Esophagus squamous epithelium (tissue), 4 donors: ENCODE measurements around the gene MAN2C1.

ENCODE experiments used
- CTCF ChIP-seq, 6 experiments: fragments of 450-650 bp in 4 of 6; fragments of 200-600 bp in 2 of 6; sonication (generic) in 2 of 6; IDR thresholded peaks; one replicate each; pipeline ENCODE4 v1.5.1; 2016 to 2019; ENCODE audit warnings: antibody characterized with exemption in 6 of 6, mild to moderate bottlenecking in 4 of 6, moderate library complexity in 4 of 6
- POLR2A ChIP-seq, 4 donors: fragments of 450-650 bp; IDR thresholded peaks; one replicate each; pipeline ENCODE4 v1.6.1; 2017; ENCODE audit warnings: antibody characterized with exemption in 4 of 4, mild to moderate bottlenecking in 4 of 4, moderate library complexity in 3 of 4

DNA sequence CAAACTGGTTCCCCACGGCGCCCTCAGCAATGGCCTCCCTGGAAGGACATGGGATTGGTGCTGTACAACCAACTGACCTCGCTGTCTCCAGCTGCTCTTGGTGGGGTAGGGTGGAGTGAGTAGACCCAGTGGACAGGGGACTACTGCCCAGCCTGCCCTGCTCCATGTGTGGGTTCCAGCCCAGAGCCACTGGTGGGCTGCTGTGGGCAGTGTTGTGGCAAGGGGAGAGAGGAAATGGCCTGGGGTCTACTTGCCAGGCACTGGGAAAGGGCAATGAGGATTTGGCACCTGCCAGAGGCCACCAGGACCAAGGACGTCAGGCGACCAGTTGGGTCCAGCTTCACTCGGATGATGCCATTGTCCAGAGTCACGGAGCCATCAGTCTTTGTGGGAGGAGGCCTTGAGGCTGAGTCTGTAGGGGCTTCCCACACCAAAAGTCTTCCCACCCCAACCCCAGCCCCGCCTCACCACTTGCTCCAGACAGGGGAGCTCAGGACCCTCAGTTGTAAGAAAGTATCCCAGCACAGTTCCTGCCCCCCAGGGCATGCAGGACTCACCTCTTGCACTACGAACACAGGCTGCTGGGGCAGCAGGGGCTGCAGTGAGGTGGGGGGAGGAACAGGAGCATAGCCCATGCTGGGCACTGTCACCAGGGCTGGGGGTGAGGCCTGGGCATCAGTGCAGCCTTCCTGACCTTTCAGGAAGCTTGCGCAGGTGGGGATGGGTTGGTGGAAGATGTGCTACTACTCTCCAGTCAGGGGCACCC is 9.5 kb downstream of the MAN2C1 start:
- no peak for TF ChIP-seq CTCF (IDR thresholded peaks at IDR 0.05)
- TF ChIP-seq POLR2A (IDR thresholded peaks at IDR 0.05): no peak
